Measurements from ENCODE around the gene GPR135.

Gene GPR135

DNA sequence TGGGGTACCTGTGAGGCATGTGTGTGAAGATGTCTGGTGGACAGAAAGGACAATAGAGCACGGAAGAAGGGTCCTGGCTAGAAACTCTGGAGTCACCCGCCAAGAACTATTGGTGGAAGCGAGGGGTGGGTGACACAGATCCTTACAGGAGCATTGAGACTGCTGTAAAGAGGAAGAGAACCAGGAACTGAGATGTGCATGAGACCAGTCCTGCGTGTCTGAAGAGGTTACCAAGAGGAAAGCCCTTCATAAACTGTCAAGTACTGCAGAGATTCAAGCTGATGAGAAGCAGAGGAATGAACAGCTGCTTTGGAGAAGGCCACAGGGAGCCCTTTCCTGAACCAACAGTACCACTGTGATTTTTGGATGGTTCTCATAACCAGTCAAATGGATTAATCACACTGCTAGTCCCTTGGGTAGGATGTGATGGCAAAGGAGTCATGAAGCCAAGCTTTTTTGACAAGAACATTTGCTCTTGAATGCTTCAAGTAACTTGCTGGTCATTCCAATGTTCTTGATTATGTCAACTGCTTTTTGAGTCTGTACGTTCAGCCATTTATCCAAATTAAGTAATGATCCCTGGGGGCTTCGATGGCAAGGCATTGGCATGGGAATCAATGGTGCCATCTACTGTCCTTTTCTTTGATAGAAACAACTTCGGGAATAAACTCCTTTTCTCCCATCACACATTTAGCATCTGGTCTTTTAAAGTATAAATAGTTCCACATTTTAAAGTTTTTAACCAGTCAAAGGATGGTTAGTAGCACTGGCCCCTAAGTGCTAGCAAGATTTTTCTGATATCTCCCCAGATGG lies 42.9 kb downstream of the GPR135 start:
- no peak for DNase-seq

- no peak for DNase-seq
Observed at GRCh38 chr14:59419303-59419702, 45.9 kb downstream of the GPR135 start.

DNA sequence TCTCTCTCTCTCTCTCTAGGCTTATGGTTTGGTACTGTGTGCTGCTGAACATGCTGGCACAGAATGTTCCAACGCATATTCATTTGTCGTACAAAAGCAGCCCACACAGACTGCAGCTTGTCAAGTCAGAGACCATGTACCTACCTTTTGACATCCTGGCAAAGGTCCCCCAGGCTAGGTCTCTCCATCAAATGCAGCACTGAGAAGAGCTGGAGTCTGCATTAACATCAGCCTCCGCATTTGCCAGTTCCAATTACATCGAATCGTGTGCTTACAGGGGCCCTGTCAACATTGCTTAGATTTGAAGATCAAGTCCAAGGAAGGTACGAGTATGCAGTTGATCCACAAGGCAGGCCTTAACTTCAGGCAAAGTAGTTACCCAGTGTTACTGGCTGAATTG lies 47.9 kb downstream of the GPR135 start:
- DNase-seq = no peak

- no peak for DNase-seq
Observed at GRCh38 chr14:59415836-59416602, 49.2 kb downstream of the GPR135 start.
